Sigmoid colon (tissue), 7 donors: ENCODE results near the gene TRMT2A. TPM values are rescaled to one million over a fixed set of nuclear protein-coding genes. Genes with fewer than 3 reads are reported as not detected.
"Not testable (repeated sequence)": the region's sequence is repeated elsewhere in the genome, so short reads cannot be mapped to it uniquely, and the experiment has no call there.

Source experiments
- DNase-seq: peaks from one replicate; pipeline ENCODE4 v3.0.0-alpha.2; 2019
- H3K27ac ChIP-seq, 4 donors: fragments of 200-600 bp; sonication (generic); one replicate each; pipeline ENCODE4 v1.5.1; 2016 to 2019; ENCODE audit warnings: mild to moderate bottlenecking in 1 of 4
- H3K27me3 ChIP-seq, 3 donors: fragments of 200-600 bp; sonication (generic); one replicate each; pipeline ENCODE4 v1.5.1; 2019; ENCODE audit warnings: mild to moderate bottlenecking in 1 of 3
- H3K36me3 ChIP-seq, 4 donors: fragments of 200-600 bp; sonication (generic); one replicate each; pipeline ENCODE4 v1.5.1; 2016 to 2019
- H3K4me1 ChIP-seq, 4 donors: fragments of 200-600 bp; sonication (generic); one replicate each; pipeline ENCODE4 v1.5.1; 2017 to 2019
- H3K4me3 ChIP-seq, 4 donors: fragments of 200-600 bp; sonication (generic); one replicate each; pipeline ENCODE4 v1.5.1; 2017 to 2019; ENCODE audit warnings: mild to moderate bottlenecking in 2 of 4, moderate library complexity in 1 of 4
- H3K9me3 ChIP-seq, 4 donors: fragments of 200-600 bp in 3 of 4; sonication (generic) in 3 of 4; one replicate each; pipeline versions ENCODE4 v1.5.1 to v1.6.1; 2013 to 2019
- EP300 ChIP-seq, 4 donors: sonication (generic); formaldehyde crosslinking; IDR thresholded peaks; one replicate each; pipeline ENCODE4 v1.6.1; 2017; ENCODE audit warnings: antibody characterized with exemption in 4 of 4
- POLR2A ChIP-seq, 2 donors: fragments of 450-650 bp; IDR thresholded peaks; one replicate each; pipeline ENCODE4 v1.6.1; 2016; ENCODE audit warnings: antibody characterized with exemption in 2 of 2, mild to moderate bottlenecking in 2 of 2, moderate library complexity in 2 of 2
- POLR2AphosphoS5 ChIP-seq, 4 donors: sonication (generic); formaldehyde crosslinking; IDR thresholded peaks; one replicate each; pipeline ENCODE4 v1.6.1; 2017; ENCODE audit warnings: antibody characterized with exemption in 4 of 4
- WGBS, 2 donors: extraction: QIAGEN DNeasy Blood & Tissue Kit; methylation state at CpG; one replicate each; pipeline ENCODE4 v1.1.7; 2013; 5-methylcytosine and 5-hydroxymethylcytosine counted together
- intact Hi-C: fragments of 100-400 bp; cut with DNase I; formaldehyde crosslinking; loops from one replicate; pipeline ENCODE4 v1.15.1; 2023
- polyA plus RNA-seq, 3 donors: library from polyadenylated mRNA; stranded (reverse); fragments of 200-250 nt; gene quantifications; one replicate each; pipeline ENCODE4 v1.2.3, GENCODE V29; 2013
- total RNA-seq, 4 donors: library from RNA; depleted of rRNA; stranded (reverse); fragments of >200 nt; gene quantifications; one replicate each; pipeline ENCODE4 v1.1.0, GENCODE V29; 2016
- TF ChIP-seq, protein P1 (sequence below), 4 experiments: fragments of 450-650 bp in 3 of 4; fragments of 200-600 bp in 1 of 4; IDR thresholded peaks; one replicate each; pipeline ENCODE4 v1.5.1; 2016 to 2019; ENCODE audit warnings: antibody characterized with exemption in 4 of 4, mild to moderate bottlenecking in 3 of 4, moderate library complexity in 2 of 4
- donor health status: healthy with polysubstance abuse.
- donor health status: Bipolar disorder and iron deficiency.
- donor health status: healthy.

TRMT2A gene
- total and polyA plus RNA-seq, 7 donors: 8.6 to 55.1 (median 43.7) TPM

DNA sequence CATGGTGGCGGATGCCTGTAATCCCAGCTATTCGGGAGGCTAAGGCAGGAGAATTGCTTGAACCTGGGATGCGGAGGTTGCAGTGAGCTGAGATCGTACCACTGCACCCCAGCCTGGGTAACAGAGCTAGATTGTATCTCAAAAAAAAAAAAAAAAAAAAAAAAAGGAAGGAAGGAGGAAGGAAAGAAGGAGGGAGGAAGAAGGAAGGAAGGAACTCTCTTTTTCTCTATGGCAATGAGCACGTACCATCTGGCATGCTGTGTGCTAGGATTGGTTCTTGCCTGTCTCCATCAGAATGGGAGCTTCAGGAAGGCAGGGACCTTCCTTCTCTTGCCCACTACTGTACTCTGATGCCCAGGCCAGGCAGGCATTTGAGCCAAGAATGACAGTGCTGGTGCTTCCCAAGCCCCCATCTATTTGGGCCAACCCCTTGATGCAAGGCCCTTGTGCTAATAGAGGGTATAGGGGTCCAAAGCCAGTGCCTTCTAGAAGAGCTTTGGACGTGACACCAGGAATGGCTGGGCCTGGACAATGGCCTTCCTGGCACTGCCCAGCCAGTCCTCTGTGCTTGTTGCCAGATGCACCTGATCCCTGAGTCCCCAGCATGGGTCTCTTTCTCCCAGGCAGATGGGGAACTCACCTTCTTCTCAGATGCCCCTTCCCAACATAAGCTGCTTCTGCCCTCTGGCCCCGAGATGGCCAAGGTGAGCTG, 47.5 kb downstream of the TRMT2A start:
- WGBS, 2 donors: 89 to 95% methylated on average over 7 of the region's 7 CpGs
- intact Hi-C loops: no loop called here

DNA sequence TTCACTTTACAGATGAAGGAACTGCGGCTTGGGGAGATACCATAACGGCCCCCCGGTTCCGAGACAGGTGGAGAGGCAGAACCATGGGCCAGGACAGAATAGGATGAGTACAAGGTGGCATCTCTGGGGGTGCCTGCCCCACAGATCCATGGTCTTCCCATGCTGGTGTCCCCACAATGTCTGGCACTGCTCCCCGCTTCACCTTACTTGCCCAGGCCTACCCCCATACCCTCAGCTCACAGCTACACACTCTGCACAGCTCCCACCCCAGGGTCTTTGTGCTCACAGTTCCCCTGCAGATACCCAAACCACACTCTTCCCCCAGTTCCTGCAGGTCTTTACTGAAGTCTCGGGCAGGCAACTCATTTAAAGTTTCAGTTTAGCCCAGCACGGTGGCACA, 48.4 kb downstream of the TRMT2A start:
- intact Hi-C loops: no loop called here
- Histone ChIP-seq H3K36me3 (peaks cover 0 to 15% (median 4%) of the 10 kb centered on the region in 4 donors), H3K27me3 (no peaks in the 10 kb centered on the region), H3K9me3 (no peaks in the 10 kb centered on the region), H3K4me3 (no peak overlapping the region), H3K4me1 (no peaks in the 10 kb centered on the region), H3K27ac (no peak overlapping the region)
- TF ChIP-seq POLR2A (IDR thresholded peaks at IDR 0.05) (no peak), EP300 (IDR thresholded peaks at IDR 0.05) (no peak)
- TF ChIP-seq, protein P1, sequence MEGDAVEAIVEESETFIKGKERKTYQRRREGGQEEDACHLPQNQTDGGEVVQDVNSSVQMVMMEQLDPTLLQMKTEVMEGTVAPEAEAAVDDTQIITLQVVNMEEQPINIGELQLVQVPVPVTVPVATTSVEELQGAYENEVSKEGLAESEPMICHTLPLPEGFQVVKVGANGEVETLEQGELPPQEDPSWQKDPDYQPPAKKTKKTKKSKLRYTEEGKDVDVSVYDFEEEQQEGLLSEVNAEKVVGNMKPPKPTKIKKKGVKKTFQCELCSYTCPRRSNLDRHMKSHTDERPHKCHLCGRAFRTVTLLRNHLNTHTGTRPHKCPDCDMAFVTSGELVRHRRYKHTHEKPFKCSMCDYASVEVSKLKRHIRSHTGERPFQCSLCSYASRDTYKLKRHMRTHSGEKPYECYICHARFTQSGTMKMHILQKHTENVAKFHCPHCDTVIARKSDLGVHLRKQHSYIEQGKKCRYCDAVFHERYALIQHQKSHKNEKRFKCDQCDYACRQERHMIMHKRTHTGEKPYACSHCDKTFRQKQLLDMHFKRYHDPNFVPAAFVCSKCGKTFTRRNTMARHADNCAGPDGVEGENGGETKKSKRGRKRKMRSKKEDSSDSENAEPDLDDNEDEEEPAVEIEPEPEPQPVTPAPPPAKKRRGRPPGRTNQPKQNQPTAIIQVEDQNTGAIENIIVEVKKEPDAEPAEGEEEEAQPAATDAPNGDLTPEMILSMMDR (IDR thresholded peaks at IDR 0.05): no peak
- DNase-seq: no peak
- 90 to 92% methylated on average over 7 of the region's 7 CpGs for WGBS, 2 donors

More for the DNA sequence above, 47.5 kb downstream of the TRMT2A start:
- DNase-seq: no peak
- Histone ChIP-seq H3K4me1 (no peaks in the 10 kb centered on the region), H3K27ac (no peak overlapping the region), H3K9me3 (no peaks in the 10 kb centered on the region), H3K4me3 (no peak overlapping the region), H3K36me3 (peaks cover 0 to 6% (median 0%) of the 10 kb centered on the region in 4 donors), H3K27me3 (no peaks in the 10 kb centered on the region)
- no peak for TF ChIP-seq POLR2A (IDR thresholded peaks at IDR 0.05)

DNA sequence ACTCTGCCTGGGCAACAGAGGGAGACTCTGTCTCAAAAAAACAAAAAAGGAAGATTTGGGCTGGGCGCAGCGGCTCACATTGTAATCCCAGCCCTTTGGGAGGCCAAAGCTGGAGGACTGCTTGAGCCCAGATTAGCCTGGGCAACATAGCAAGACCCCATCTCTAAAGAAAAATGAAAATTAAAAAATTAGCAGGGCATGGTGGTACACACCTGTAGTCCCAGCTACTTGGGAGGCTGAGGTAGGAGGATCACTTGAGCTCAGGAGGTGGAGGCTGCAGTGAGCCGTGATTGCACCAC, 49.7 kb downstream of the TRMT2A start:
- H3K4me1 ChIP-seq, H3K27ac ChIP-seq, H3K27me3 ChIP-seq, DNase-seq, H3K4me3 ChIP-seq, intact Hi-C loops, H3K9me3 ChIP-seq: not testable (repeated sequence)
- WGBS, 2 donors: 97 to 100% methylated on average over 3 of the region's 3 CpGs
- H3K36me3 ChIP-seq: peaks cover 0 to 26% (median 12%) of the 10 kb centered on the region in 4 donors

DNA sequence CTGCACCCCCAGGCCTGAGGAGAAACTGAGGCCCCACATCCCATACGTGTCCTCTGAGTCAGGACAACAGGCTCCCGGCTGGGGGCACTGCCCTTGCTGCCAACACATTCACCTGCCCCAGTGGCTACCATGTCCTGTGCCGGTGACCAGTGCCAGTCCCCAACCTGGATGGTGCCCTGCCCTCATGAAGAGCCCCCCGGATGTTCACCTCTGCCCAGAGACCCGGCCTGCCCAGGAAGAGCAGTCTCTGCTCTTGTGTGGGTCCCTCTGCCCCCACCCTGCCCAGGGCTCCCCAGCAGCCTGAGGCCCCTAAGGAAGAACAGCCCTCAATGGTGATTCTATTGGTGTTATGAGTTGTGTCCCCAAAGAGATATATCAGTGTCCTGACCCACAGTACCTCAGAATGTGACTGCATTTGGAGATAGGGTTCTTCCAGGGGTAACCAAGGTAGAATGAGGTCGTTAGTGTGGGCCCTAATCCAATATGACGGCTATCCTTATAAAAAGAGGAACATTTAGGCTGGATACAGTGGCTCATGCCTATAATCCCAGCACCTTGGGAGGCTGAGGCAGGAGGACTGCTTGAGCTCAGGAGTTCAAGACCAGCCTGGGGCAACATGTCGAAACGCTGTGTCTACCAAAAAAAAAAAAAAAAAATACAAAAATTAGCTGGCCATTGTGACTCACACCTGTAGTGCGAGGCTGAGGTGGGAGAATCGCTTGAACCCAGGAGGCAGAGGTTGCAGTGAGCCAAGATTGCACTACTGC, 50.2 kb downstream of the TRMT2A start:
- WGBS, 2 donors: 95% methylated on average over 11 of the region's 11 CpGs
- intact Hi-C loops: no loop called here

GRCh38 chr22:20065896-20066616, 51.0 kb downstream of the TRMT2A start:
- Histone ChIP-seq H3K27me3 (no peaks in the 10 kb centered on the region), H3K9me3 (no peaks in the 10 kb centered on the region), H3K4me1 (no peaks in the 10 kb centered on the region), H3K4me3 (no peak overlapping the region), H3K36me3 (peaks cover 0 to 39% (median 23%) of the 10 kb centered on the region in 4 donors), H3K27ac (no peak overlapping the region)
- intact Hi-C loops: no loop called here
- DNase-seq: no peak
- 91 to 92% methylated on average over 14 of the region's 14 CpGs for WGBS, 2 donors
- TF ChIP-seq POLR2AphosphoS5 (IDR thresholded peaks at IDR 0.05) (no peak), EP300 (IDR thresholded peaks at IDR 0.05) (no peak), POLR2A (IDR thresholded peaks at IDR 0.05) (no peak)
- TF ChIP-seq, protein P1 (IDR thresholded peaks at IDR 0.05): no peak

More for the DNA sequence above, 50.2 kb downstream of the TRMT2A start:
- Histone ChIP-seq H3K27me3 (no peaks in the 10 kb centered on the region), H3K4me3 (no peak overlapping the region), H3K9me3 (no peaks in the 10 kb centered on the region), H3K27ac (no peak overlapping the region), H3K4me1 (no peaks in the 10 kb centered on the region), H3K36me3 (peaks cover 0 to 32% (median 17%) of the 10 kb centered on the region in 4 donors)
- DNase-seq: no peak
- TF ChIP-seq POLR2A (IDR thresholded peaks at IDR 0.05) (no peak), POLR2AphosphoS5 (IDR thresholded peaks at IDR 0.05) (no peak), EP300 (IDR thresholded peaks at IDR 0.05) (no peak)
- TF ChIP-seq, protein P1 (IDR thresholded peaks at IDR 0.05): no peak
